Measurements from ENCODE around the gene GRB10.
A peak's percentile ranks its signal among the peaks of the same experiment; 100 is the strongest.

GRCh38 chr7:50682079-50682478 lies 100.6 kb downstream of the GRB10 start:
- TF ChIP-seq GATA2 (IDR thresholded peaks at IDR 0.05; ENCODE audit: insufficient read depth, insufficient read length, low read depth, low read length) (no peak), MYC (IDR thresholded peaks at IDR 0.05; ENCODE audit: low read depth, low read length) (no peak), EZH2 (IDR thresholded peaks at IDR 0.05; ENCODE audit: borderline replicate concordance, low read depth, low read length, severe bottlenecking) (no peak), POLR2A (IDR thresholded peaks at IDR 0.05; ENCODE audit: low read depth, low read length) (no peak), CTCF (IDR thresholded peaks at IDR 0.05; ENCODE audit: extremely low read depth in 1 of 2, insufficient read depth in 1 of 2, low read depth in 1 of 2, low read length in 2 of 2) (no peak), POLR2AphosphoS5 (IDR thresholded peaks at IDR 0.05; ENCODE audit: insufficient read depth, low read depth, low read length) (no peak), FOS (IDR thresholded peaks at IDR 0.05; ENCODE audit: borderline replicate concordance, insufficient read depth, low read length) (no peak), JUN (IDR thresholded peaks at IDR 0.05; ENCODE audit: borderline replicate concordance, insufficient read depth, insufficient read length, low read depth) (peak; percentile 46)

Measured in endothelial cell of umbilical vein (primary cell).